Stimulated activated naive CD8-positive, alpha-beta T cell treated with anti-CD3 and anti-CD28 coated beads, Interleukin-15, Interleukin-2, amounts not matched to agents 100 U/mL and 50 U/mL, for 24 hours (primary cell): Measurements from ENCODE around the gene VPS18.
A peak's percentile ranks its signal among the peaks of the same experiment; 100 is the strongest.

Experiments
- ATAC-seq: fragments of 150-1000 bp; cut with Tn5 transposase; one replicate; pipeline ENCODE4 v1.10.0; 2021
- DNase-seq: peaks from one replicate; pipeline ENCODE4 v3.0.0; 2021

The VPS18 gene

DNA sequence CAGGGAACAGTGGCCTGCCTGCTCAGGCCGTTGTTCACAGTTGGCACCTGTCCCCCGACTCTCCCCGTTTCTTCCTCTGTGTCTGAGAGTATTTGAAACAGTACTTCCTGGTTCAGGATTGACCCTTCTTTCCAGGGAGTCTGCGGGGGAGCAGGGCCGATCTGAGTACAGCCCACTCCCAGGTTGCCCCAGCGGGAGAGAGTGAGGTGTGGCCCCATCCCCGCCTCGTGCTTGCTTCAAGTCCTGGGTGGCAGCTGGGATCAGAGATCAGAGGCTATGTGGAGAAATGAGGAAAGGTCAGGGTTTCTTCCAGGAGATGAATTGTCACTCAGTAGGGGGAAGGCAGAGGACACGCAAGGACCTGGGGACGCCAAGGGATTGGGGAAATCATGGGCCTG lies 28.4 kb downstream of the VPS18 start:
- no peak for DNase-seq

DNA sequence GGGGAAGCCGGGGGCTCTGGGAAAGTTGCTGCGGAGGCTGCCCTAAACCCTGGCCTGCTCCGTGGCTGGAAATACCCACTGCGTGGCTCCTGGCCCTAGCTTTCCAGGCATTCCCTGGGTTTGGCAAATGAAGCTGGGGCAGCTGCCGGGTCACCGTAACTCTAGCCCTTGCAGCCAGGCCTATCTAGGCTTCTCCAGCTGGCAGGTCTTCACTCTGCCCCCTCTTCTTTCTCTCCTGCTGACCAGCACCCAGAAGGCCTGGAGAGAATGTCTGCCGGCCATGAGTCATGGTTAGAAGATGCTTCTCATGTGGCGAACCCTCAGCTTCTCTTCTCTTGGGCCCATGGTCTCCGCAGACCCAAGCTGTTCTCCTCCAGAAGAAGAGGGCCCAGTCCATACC lies 29.3 kb downstream of the VPS18 start:
- no peak for ATAC-seq
- no peak for DNase-seq

More for the DNA sequence above, 28.4 kb downstream of the VPS18 start:
- ATAC-seq = no peak

DNA sequence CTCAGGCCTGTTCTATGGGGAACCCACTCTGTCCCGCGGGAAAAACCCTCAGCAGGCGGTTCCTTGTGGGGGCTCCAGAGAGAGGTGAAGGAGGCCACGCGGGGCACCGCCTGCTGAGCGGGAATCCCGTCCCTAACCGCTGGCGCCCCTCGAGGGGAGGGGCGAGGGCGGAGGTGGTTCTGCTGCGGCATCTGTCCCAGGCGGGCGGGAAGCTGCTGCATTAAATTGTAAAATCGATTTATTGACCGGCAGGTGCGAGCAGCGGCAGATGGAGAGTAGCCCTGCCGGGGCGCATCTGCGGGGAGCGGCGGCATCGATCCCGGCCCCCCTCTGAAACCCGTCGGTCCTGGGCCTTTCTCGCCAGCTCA lies 31.2 kb downstream of the VPS18 start:
- DNase-seq (no peak), ATAC-seq (no peak)

DNA sequence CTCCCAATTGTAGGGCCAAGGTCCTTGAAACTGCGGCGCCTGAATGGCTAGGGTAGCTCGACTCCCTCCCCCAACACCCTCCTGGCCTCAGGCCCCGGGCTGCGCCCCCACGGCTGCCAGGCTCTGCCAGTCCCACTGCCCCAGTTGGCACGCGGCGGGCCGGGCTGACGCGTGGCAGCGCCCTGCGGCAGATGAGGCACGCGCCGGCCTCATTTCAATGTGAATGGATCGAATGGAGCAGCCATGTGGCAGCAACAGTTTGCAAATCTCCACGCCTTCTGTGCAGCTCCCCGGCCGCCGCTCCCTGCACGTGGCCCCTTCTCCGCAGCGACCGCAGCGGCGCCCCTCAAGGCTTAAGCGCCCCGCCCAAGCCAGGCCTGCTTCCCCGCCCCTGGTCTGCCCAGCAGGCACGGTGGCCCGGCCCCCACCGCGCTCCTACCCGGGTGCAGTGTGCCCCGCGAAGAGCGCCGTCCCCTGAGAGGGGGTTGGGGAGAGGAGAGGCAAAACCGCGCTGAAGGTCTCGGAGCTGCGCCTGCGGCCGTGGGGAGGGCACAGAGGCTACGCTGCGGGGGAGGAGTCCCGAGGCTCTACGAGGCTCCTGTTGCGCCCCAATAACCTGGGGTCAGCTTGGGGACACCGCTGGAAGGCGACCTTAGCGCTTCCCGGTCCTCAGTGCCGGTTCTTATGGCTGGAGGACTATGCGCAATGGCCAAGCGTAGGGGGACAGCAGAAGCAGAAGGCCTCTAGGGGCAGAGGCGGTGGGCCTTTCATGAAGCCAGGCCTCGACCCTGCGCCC lies 31.8 kb downstream of the VPS18 start:
- ATAC-seq = no peak
- DNase-seq = no peak

DNA sequence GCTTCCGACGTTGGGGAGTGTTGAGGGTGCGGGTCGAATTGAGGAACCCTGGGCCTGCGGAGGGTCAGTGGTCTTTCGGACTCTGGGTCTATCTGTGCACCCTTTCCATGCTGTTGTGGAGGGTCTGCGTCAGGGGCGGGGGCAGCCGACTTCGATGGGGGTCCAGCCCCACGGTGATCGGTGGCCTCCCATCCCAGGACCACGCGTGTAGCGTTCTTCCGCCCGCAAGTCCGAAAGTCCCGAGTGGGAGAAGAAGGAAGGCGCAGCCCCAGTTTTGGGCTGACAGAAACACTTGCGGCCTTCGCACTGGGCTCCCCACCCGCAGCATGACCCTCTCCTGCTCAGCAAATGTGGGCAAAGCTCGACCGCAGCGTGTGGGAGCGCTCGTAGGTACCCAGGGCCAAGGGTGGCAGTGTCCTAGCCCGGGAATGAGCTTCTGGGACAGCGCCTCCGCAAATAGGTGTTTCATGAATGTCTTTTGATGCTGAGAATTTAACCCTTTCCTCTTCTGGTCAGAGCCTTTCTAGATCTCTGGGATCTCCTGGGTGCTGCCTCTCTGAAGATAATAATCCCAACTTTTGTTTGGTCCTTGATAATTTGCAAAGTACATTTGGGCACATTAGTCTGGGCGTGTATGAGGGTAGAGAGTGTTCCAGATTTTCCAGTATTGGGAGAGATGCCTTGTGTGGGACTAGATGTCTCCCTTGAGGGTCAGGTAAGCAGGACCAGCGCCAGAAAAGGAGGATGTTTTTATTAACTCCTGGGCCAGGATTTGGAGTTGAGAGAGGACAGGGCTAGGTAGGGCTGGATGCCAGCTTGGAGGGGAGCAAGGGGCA lies 32.6 kb downstream of the VPS18 start:
- ATAC-seq (no peak), DNase-seq (no peak)

DNA sequence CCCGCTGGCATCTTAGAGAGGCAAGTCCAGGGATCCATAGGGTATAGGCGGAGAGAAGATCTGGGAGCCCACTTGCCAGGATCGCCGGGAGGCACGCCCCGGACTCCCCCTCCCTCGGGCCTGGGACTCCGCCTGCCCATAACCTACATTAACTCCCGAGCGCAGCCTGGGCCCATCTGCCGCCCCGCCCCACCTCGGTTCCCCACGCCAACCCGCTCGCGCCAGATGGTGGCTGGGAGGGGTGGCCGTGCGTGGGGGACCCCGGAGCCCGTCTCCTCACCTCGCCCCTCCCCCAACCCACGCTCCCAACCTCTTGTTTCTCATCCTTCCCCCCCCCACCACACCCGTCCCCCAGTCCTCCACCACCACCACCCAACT lies 33.2 kb downstream of the VPS18 start:
- no peak for ATAC-seq
- DNase-seq = no peak

DNA sequence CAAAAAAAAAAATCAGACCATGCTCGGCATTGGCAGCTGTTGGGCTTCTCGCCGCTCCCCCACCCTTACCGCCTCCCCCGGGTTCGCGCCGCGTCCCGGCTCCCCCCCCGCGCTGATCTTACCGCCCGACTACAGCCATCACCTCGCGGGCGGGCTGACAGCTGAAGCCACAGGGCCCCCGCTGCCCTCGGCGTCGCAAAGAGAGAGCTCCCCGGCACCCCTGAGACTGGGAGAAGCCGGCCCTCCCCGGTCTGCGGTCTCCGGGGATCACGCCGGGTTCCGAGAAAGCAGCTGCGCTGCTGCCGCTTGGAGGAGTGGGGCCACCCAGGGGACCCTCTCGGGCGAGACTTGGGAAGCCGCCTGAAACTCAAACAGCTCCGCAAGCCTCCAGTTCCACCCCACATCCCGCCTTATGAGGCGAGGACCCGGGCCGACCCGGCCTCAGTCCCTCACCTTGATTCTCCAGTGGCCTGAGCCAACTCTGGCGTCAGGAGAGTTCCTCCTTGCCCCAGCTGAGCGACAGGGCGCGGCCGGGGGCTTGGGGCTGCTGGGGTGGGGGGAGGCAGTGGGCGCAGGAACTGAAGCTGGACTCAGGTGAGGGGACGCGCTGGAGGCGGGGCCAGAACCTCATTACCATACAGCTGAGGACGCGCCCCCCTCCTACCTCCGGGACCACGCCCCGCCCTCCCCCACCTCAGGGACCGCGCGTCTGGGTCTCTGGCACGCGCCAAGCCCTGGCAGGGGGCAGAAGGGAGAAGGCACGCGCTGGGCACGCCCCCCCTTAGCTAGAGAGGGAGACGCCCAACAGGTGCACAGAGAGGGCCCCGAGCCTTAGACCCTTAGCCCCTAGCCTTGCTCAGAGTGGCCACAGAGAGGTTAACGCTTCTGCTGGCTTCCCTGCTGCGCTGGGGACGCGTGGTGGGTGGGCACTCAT lies 33.9 kb downstream of the VPS18 start:
- ATAC-seq = peak; percentile 4

DNA sequence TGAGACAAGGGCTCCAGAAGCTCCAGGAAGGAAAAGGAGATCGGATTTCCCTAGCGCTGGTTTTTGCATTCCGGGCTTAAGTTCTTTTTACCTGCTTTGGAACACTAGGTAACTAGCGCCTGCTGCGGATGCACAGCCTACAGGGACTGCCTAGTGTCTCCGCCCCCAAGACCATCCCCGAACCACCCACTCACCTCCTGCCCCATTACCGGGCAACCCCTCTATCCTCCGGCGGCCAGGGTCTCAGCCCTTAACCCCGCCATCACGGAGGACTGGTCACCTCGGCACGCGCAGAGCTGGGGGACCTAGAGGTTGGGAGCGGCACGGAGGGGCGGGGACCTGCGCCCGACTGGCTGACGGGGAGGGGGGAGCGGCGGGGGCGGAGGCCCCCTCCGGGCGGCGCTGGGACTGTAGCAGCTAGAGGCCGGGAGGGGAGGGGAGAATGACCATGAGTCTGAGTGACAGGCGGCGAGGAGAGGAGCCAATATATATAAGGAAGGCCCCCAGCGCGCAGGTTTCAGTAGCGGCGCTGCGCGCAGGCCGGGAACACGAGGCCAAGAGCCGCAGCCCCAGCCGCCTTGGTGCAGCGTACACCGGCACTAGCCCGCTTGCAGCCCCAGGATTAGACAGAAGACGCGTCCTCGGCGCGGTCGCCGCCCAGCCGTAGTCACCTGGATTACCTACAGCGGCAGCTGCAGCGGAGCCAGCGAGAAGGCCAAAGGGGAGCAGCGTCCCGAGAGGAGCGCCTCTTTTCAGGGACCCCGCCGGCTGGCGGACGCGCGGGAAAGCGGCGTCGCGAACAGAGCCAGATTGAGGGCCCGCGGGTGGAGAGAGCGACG lies 34.8 kb downstream of the VPS18 start, which contains the start of gene DLL4:
Gene DLL4, plus strand, starts transcription at position 520 of the 839 bp plus-strand sequence. CDS start 329 bp downstream, outside the sequence.
- peak; percentile 40 for DNase-seq
- ATAC-seq = peak; percentile 20

More for the DNA sequence above, 33.9 kb downstream of the VPS18 start:
- DNase-seq = no peak

DNA sequence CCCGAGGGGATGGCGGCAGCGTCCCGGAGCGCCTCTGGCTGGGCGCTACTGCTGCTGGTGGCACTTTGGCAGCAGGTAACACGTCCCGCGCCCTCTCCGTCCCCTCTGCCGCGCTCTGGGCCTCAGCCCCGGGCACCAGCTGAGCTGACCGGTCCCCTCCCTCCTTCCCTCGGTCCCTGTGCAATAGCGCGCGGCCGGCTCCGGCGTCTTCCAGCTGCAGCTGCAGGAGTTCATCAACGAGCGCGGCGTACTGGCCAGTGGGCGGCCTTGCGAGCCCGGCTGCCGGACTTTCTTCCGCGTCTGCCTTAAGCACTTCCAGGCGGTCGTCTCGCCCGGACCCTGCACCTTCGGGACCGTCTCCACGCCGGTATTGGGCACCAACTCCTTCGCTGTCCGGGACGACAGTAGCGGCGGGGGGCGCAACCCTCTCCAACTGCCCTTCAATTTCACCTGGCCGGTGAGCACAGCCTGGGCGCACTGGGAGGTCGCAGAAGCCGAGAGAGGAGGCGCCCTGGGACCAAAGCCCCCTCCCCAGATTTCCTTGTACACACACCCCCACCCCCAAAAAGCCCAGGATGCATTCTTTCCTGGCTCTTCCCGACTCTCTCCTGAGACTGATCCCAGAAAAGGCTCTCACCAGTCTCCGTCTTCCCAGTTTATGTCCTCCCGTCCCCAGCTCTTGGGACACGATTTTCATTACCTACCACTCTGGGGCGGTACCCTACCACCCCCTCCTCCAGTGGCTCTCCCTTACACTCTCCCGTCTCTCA lies 35.6 kb downstream of the VPS18 start:
- no peak for ATAC-seq
- no peak for DNase-seq

DNA sequence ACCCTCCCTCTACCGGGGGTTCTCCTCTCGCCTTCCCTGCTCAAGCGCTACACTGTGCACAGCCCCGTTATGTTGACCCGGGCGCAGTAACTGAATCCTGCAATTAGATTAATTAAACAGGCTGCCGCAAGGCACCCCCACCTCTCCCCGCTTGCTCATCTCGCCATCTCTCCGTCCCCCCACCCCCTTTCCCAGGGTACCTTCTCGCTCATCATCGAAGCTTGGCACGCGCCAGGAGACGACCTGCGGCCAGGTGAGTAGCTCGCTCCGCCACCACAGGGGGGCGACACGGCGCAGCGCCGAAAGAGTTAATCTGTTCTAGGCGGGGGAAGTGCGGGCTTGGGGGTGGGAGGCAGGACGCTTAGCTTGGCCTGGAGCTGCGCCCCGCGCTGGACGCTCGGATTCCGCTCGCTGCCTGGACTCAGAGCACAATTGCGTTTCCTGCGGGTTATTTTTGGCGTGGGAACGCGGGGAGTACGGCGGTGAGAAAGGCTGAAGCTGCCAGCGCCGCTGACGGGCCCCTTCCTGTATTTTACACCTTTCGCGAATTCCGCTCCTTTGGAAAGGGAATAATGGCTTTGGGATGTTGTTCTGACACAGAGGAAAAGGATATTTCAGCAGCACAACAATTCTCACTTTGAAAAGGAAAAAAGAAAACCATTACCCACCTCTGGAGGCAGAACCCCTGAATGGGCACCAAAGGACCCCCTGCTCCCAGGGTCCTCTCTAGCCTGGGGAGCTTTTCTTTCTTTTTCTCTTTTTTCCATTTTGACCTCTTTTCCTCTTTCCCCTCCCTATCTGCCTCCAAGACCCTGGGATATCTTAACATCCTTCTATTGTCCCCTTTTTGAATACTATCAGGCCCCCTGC lies 36.4 kb downstream of the VPS18 start:
- DNase-seq (peak; percentile 74), ATAC-seq (no peak)

DNA sequence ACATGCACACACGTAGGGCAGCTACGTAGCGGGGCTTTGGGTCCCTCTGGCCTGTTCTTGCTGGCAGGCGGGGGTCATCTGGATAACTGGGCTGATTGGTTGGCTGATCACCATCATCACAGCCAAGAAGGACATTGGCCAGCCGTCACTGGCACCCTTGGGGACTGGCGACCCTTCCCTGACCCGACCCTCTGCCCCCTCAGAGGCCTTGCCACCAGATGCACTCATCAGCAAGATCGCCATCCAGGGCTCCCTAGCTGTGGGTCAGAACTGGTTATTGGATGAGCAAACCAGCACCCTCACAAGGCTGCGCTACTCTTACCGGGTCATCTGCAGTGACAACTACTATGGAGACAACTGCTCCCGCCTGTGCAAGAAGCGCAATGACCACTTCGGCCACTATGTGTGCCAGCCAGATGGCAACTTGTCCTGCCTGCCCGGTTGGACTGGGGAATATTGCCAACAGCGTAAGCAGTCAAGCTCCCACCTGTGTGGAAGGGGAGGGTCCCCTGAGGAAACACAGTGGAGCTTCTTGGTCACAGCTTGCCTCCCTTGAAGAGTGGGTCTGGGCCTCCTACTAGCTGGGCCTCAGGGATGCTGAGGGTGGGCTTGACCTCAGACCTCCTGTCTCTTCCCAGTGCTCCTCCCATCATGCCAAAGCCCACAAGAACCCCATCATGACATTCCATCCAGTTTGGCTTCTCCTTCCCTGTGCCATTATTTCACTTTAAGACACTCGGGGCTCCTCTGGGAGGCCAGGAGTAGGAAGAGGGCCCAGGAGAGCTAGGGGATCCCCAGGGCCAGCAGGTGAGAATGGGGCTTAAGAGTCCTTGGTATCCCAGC lies 37.3 kb downstream of the VPS18 start:
- DNase-seq = no peak
- no peak for ATAC-seq

DNA sequence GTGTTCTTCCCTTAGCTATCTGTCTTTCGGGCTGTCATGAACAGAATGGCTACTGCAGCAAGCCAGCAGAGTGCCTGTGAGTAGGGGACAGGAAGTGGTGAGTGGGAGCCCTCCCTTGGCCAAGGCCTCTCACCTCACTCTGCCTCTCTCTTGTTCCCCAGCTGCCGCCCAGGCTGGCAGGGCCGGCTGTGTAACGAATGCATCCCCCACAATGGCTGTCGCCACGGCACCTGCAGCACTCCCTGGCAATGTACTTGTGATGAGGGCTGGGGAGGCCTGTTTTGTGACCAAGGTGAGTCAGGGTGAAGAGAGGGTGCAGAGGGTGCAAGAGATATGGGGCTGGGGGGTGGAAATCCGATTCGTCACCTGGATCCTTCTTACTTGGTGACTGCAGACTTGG lies 37.9 kb downstream of the VPS18 start:
- DNase-seq = no peak
- ATAC-seq = no peak

DNA sequence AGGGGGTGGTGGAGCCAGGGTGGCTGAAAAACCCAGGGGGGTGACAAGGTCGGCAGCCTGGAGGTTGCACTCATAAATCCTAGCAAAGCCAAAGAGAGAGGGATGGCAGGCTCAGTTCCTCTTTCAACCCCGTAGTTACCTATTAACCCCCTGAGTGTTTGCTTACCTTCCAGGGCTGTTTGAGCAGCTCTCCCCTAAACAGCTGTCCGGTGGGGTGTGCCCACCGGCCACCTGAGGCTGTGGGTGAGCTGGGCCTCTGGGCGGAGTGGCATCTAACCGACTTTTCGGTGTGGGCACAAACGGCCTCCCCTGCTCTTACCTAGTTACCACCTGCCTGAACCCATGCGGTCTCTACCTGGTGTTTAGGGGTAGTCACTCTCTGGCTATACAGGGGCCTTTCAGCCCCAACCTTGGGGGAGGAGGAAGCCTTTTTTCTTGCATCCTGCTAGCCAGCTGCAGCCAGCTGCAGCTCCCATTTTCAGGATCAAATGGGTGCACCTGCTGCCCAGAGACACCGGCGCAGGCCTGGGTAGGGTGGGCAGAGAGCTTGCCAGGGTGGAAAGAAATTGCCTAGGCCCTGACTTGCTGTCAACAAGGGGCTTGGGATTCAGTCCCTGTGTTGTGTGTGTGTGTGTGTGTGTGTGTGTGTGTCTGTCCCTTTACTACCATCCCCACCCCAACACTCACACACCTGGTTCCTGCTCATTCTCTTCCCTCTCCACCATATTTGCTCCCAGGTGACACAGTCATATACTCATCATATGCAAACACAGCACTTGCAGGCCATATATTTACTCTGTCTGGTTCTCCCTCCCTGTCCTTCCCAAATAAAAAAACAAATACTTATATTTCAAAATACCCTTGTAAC lies 38.6 kb downstream of the VPS18 start:
- DNase-seq (no peak), ATAC-seq (no peak)

DNA sequence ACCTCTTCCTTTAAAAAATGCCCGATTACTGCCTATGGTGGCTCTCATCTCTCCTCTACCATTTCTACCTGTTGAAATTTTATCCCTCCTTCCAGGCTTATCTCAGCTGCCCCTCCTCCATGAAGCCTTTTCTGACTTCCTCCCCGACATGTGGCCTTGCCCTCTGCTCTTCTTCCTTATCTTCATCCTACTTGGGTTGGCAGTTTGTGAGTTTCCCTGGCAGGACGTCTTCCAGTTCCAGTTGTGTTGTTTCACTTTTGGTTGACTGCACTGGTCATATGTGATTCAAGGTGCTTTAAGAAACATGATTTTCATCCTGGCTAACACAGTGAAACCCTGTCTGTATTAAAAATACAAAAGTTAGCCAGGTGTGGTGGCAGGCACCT lies 39.3 kb downstream of the VPS18 start:
- DNase-seq = no peak
- no peak for ATAC-seq

DNA sequence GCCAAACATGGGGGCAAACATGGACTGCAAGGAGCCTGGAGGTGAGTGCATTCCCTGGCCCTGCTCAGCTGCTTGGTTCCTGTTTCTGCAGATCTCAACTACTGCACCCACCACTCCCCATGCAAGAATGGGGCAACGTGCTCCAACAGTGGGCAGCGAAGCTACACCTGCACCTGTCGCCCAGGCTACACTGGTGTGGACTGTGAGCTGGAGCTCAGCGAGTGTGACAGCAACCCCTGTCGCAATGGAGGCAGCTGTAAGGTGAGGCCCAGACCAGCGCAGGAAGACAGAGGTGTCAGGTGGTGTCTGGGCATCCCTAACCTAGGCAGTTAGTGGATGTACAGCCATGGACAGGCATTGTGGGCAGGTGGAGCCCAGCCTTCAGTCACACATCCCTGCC lies 40.2 kb downstream of the VPS18 start:
- DNase-seq = no peak
- no peak for ATAC-seq

DNA sequence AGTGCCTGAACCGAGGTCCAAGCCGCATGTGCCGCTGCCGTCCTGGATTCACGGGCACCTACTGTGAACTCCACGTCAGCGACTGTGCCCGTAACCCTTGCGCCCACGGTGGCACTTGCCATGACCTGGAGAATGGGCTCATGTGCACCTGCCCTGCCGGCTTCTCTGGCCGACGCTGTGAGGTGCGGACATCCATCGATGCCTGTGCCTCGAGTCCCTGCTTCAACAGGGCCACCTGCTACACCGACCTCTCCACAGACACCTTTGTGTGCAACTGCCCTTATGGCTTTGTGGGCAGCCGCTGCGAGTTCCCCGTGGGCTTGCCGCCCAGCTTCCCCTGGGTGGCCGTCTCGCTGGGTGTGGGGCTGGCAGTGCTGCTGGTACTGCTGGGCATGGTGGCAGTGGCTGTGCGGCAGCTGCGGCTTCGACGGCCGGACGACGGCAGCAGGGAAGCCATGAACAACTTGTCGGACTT lies 42.0 kb downstream of the VPS18 start:
- DNase-seq (no peak), ATAC-seq (no peak)
